Natural killer cell treated with Interleukin-12 subunit alpha and Interleukin-12 subunit beta and Interleukin-15 and Interleukin-18, amount 100 ng/mL, for 72 hours (primary cell): ENCODE data around the gene CYP2J2. TPM values are rescaled to one million over a fixed set of nuclear protein-coding genes. Genes with fewer than 3 reads are reported as not detected.
"Not testable (repeated sequence)": the region's sequence is repeated elsewhere in the genome, so short reads cannot be mapped to it uniquely, and the experiment has no call there.

ENCODE experiments used
- ATAC-seq, 2 donors: fragments of 150-1000 bp; cut with Tn5 transposase in 1 of 2; sonication (Bioruptor Pico), chemical (Tn5 transposase) in 1 of 2; 2 replicates each; pipeline ENCODE4 v1.10.0; 2021
- DNase-seq: peaks from one replicate; pipeline ENCODE4 v3.0.0; 2022; ENCODE audit warnings: low spot score
- H3K27ac Mint-ChIP-seq, 2 donors: 1 replicate in 1 of 2; 2 replicates in 1 of 2; pipeline ENCODE4 v1.8.0; 2022; ENCODE audit warnings: mixed read lengths in 2 of 2, mild to moderate bottlenecking in 1 of 2, moderate library complexity in 1 of 2
- H3K27me3 Mint-ChIP-seq, 2 donors: 1 replicate in 1 of 2; 2 replicates in 1 of 2; pipeline ENCODE4 v1.8.0; 2022; ENCODE audit warnings: mixed read lengths in 2 of 2
- H3K36me3 Mint-ChIP-seq: one replicate; pipeline ENCODE4 v1.8.0; 2022; ENCODE audit warnings: mixed read lengths
- H3K4me1 Mint-ChIP-seq, 2 donors: 1 replicate in 1 of 2; 2 replicates in 1 of 2; pipeline ENCODE4 v1.8.0; 2022; ENCODE audit warnings: low read depth in 2 of 2, mixed read lengths in 2 of 2, mild to moderate bottlenecking in 1 of 2
- H3K4me3 Mint-ChIP-seq: one replicate; pipeline ENCODE4 v1.8.0; 2022; ENCODE audit warnings: mixed read lengths
- H3K9me3 Mint-ChIP-seq: 2 replicates; pipeline ENCODE4 v1.8.0; 2022; ENCODE audit warnings: mixed read lengths
- total RNA-seq, 2 donors: library from RNA; stranded (reverse); gene quantifications; one replicate each; pipeline ENCODE4 v1.2.3, GENCODE V29; 2022

The CYP2J2 gene
- total RNA-seq, 2 donors from 2014 or later, result not detected

DNA sequence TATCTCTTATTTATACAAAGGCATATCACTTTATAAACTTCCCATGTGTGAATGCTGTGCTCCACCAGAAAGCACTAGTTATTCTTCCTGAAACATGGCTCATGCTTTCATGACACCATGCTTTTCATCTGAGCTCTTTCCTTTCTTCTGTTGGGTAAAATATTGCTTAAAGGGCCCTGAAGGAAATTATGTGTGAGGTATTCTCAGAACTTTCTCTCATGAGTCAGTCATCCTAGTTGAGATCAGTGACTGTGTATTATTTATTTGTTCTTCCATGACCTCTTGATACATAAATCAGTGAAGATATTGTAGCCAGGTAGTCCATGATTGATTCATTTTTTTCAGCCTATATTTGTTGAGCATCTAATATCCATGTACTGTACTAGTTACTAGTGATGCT, 54.8 kb downstream of the CYP2J2 start:
- Mint-ChIP-seq H3K4me3 (no peak overlapping the region), H3K4me1 (no peaks in the 10 kb centered on the region), H3K27me3 (no peaks in the 10 kb centered on the region), H3K9me3 (no peaks in the 10 kb centered on the region), H3K36me3 (no peaks in the 10 kb centered on the region), H3K27ac (no peak overlapping the region)
- ATAC-seq (no peak), DNase-seq (no peak)

- Mint-ChIP-seq H3K36me3 (no peaks in the 10 kb centered on the region), H3K27me3 (no peaks in the 10 kb centered on the region), H3K4me1 (no peaks in the 10 kb centered on the region), H3K27ac (no peak overlapping the region), H3K9me3 (no peaks in the 10 kb centered on the region), H3K4me3 (no peak overlapping the region)
- no peak for ATAC-seq
- DNase-seq, result no peak
These were observed 60.1 kb downstream of the CYP2J2 start for GRCh38 chr1:59866462-59866861.

DNA sequence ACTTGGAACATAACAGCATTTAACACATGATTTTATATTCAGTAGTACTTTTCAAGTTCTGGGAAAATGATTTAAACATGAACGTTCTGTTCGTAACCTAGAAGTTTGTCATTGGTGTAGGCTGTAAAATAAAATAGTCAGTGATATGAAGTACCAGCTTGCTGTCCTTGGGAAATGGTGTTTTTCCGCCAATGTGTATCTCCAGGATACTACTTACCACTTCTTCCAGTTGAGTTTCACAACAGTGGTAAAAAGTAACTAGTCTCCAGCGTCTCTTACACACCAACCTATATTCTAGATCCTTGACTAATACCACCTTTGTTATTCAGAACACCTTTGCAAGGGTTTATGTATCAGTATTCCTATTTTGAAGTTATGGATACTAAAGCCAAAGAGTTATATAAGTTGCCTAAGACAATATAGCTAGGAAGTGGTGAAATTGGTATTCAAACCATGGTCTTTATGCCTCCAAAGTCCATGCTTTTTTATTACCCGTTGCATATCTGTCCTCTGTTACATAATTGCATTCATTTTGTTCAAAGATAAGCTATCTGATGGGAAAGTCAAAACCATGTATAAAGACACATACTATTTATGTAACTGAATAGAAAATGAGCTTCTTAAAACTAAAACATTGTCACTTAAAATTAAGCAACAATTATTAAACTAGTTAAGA, 68.8 kb downstream of the CYP2J2 start:
- Mint-ChIP-seq H3K9me3 (peaks cover 3% of the 10 kb centered on the region), H3K4me1 (no peaks in the 10 kb centered on the region), H3K27ac (no peak overlapping the region), H3K4me3 (no peak overlapping the region), H3K27me3 (peaks cover 0 to 9% of the 10 kb centered on the region in 2 donors), H3K36me3 (peaks cover 5% of the 10 kb centered on the region)
- ATAC-seq (no peak), DNase-seq (no peak)

DNA sequence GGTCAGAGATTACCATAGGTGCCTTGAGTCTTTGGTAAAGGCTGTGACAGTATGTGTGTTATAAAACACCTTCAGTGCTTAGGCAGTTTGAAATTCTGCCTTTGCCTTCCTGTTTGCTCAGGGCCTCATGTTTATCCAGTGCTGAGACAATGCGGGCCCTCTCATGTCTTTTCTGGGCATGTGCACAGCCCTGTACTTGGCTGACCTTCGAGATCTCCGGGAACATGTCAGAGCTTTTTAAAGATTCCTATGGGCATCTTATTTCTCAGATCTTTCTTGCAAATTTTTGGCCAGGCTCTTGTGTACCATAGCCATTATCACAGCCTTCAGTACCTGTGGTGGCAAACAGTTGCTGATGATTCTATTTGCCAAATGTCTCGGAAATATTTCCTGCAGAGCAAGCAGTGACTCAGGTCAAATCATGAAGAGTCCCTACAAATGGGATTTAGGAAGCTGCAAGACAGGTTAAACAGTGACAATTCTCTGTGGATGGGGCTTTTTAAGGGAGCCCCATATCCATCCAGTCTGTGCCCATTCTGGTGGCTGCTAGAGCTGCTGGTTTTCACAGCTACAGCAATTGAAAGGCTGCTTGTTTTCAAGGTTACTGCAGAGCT, 69.7 kb downstream of the CYP2J2 start:
- H3K9me3 Mint-ChIP-seq, result peaks cover 3% of the 10 kb centered on the region
- no peak overlapping the region for H3K27ac Mint-ChIP-seq
- no peak overlapping the region for H3K4me3 Mint-ChIP-seq
- no peaks in the 10 kb centered on the region for H3K4me1 Mint-ChIP-seq
- DNase-seq, result no peak
- H3K36me3 Mint-ChIP-seq, result peaks cover 5% of the 10 kb centered on the region
- ATAC-seq, result no peak
- H3K27me3 Mint-ChIP-seq, result peaks cover 0 to 9% of the 10 kb centered on the region in 2 donors

DNA sequence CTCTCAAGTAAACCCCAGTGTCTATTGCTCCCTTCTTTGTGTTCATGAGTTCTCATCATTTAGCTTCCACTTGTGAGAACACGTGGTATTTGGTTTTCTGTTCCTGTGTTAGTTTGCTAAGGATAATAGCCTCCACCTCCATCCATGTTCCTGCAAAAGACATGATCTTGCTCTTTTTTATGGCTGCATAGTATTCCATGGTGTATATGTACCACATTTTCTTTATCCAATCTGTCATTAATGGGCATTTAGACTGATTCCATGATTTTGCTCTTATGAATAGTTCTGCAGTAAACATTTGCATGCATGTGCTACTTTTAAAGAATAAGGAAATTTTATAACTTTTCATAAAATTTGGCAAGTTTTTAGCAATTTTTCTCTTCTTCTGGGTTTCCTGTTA, 71.3 kb downstream of the CYP2J2 start:
- H3K9me3 Mint-ChIP-seq, H3K4me1 Mint-ChIP-seq, ATAC-seq, DNase-seq, H3K36me3 Mint-ChIP-seq, H3K27ac Mint-ChIP-seq, H3K27me3 Mint-ChIP-seq, H3K4me3 Mint-ChIP-seq: not testable (repeated sequence)

- H3K9me3 Mint-ChIP-seq, result peaks cover 3% of the 10 kb centered on the region
- no peaks in the 10 kb centered on the region for H3K4me1 Mint-ChIP-seq
- H3K4me3 Mint-ChIP-seq, result no peak overlapping the region
- DNase-seq (no peak), ATAC-seq (no peak)
- no peak overlapping the region for H3K27ac Mint-ChIP-seq
- H3K27me3 Mint-ChIP-seq, result no peaks in the 10 kb centered on the region
- peaks cover 5% of the 10 kb centered on the region for H3K36me3 Mint-ChIP-seq
These were observed 74.5 kb downstream of the CYP2J2 start for GRCh38 chr1:59852117-59852516.

GRCh38 chr1:59846895-59847282, 79.7 kb downstream of the CYP2J2 start:
- Mint-ChIP-seq H3K27ac (no peak overlapping the region), H3K4me3 (no peak overlapping the region), H3K4me1 (no peaks in the 10 kb centered on the region), H3K27me3 (no peaks in the 10 kb centered on the region), H3K36me3 (no peaks in the 10 kb centered on the region), H3K9me3 (no peaks in the 10 kb centered on the region)
- no peak for ATAC-seq
- no peak for DNase-seq

DNA sequence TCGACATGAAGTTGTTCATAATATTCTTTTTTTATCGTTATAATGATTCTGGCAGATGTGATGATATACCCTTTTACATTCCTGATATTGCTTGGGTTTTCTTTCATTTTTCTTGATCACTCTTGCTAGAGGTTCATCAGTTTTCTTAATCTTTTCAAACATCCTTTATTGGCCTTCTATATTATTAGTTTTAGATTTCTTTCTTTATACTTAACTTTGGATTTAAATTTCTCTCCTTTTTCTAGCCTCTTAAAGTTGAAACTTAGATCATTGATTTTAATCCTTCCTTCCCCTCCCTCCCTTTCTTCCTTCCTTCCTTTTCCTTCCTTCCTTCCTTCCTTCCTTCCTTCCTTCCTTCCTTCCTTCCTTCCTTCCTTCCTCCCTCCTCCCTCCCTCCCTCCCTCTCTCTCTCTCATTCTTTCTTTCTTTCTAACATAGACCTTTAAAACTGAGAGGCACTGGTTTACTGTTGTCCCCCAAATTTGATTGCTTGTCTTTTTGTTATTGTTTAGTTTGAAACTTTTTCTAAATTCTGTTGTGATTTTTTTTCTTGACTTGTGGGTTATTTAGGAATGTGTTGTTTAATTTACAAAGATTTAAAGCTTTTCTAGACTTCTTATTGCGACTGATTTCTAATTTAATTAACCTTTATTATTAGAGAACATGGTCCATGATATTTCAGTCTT, 80.2 kb downstream of the CYP2J2 start:
- H3K36me3 Mint-ChIP-seq, result no peaks in the 10 kb centered on the region
- H3K9me3 Mint-ChIP-seq, result no peaks in the 10 kb centered on the region
- ATAC-seq (no peak), DNase-seq (no peak)
- H3K4me3 Mint-ChIP-seq, result no peak overlapping the region
- no peaks in the 10 kb centered on the region for H3K4me1 Mint-ChIP-seq
- H3K27ac Mint-ChIP-seq, result no peak overlapping the region
- H3K27me3 Mint-ChIP-seq, result no peaks in the 10 kb centered on the region

GRCh38 chr1:59845091-59845490, 81.5 kb downstream of the CYP2J2 start:
- no peak for DNase-seq
- no peak for ATAC-seq
- no peaks in the 10 kb centered on the region for H3K36me3 Mint-ChIP-seq
- H3K27ac Mint-ChIP-seq, result no peak overlapping the region
- no peaks in the 10 kb centered on the region for H3K4me1 Mint-ChIP-seq
- H3K27me3 Mint-ChIP-seq, result no peaks in the 10 kb centered on the region
- H3K9me3 Mint-ChIP-seq, result no peaks in the 10 kb centered on the region
- H3K4me3 Mint-ChIP-seq, result no peak overlapping the region

Other genes starting within 250 kb of the CYP2J2 start
- 1 to 10 TPM; 1.1 to 2.6 TPM for gene HOOK1, start 111.8 kb downstream of the CYP2J2 start, total RNA-seq
- gene C1orf87, start 147.0 kb upstream of the CYP2J2 start, total RNA-seq, result not detected